A673 (cell line): ENCODE measurements around the gene RAP1GAP. TPM values are rescaled to one million over a fixed set of nuclear protein-coding genes. Genes with fewer than 3 reads are reported as not detected.

Experiments used
- BruUV-seq: library from RNA; stranded (reverse); fragments of 400-500 nt; replicated peaks from 2 replicates; lab custom pipeline; 2021; lab: Mats Ljungman, UMichigan
- CTCF ChIA-PET: fragments of 300-600 bp; sonication (Branson Sonifier 250); formaldehyde crosslinking; loops from one replicate; lab custom pipeline; 2022; ENCODE audit warnings: antibody characterized with exemption; lab: Charles Lee
- POLR2A ChIA-PET: fragments of 300-600 bp; sonication (Branson Sonifier 250); formaldehyde crosslinking; loops from one replicate; lab custom pipeline; 2022; ENCODE audit warnings: antibody characterized with exemption; ENCODE audit not compliant: low non-redundant PET; lab: Charles Lee
- DNase-seq: peaks from one replicate; pipeline ENCODE4 v3.0.0-alpha.2; 2015; ENCODE audit warnings: low spot score
- H3K27ac ChIP-seq: fragments of 200-600 bp; sonication (generic); 2 replicates; pipeline ENCODE4 v1.5.1; 2016; ENCODE audit warnings: mixed run types, low read depth, mild to moderate bottlenecking, mixed read lengths, antibody characterized with exemption, low read length; ENCODE audit not compliant: poor library complexity, severe bottlenecking
- H3K27me3 ChIP-seq: fragments of 200-600 bp; sonication (generic); replicated peaks from 2 replicates; pipeline ENCODE4 v1.6.1; 2017; ENCODE audit warnings: mixed run types, low read depth, mild to moderate bottlenecking, mixed read lengths, antibody characterized with exemption, low read length; ENCODE audit not compliant: insufficient read depth, poor library complexity
- H3K36me3 ChIP-seq: fragments of 200-600 bp; sonication (generic); 2 replicates; pipeline ENCODE4 v1.6.1; 2016; ENCODE audit warnings: mixed run types, mild to moderate bottlenecking, mixed read lengths, antibody characterized with exemption, low read length; ENCODE audit not compliant: insufficient read depth, poor library complexity, severe bottlenecking
- H3K4me1 ChIP-seq: fragments of 200-600 bp; sonication (generic); 2 replicates; pipeline ENCODE4 v1.6.1; 2017; ENCODE audit warnings: mixed run types, mild to moderate bottlenecking, mixed read lengths, antibody characterized with exemption, low read length; ENCODE audit not compliant: insufficient read depth, poor library complexity, severe bottlenecking
- H3K4me3 ChIP-seq: fragments of 200-600 bp; sonication (generic); 2 replicates; pipeline ENCODE4 v1.5.1; 2016; ENCODE audit warnings: low read depth, mixed run types, mild to moderate bottlenecking, mixed read lengths, low read length; ENCODE audit not compliant: poor library complexity, severe bottlenecking
- H3K9me3 ChIP-seq: fragments of 200-600 bp; sonication (generic); 2 replicates; pipeline ENCODE4 v1.6.1; 2016; ENCODE audit warnings: mixed run types, low read depth, mild to moderate bottlenecking, mixed read lengths, antibody characterized with exemption, low read length; ENCODE audit not compliant: poor library complexity, severe bottlenecking
- CTCF ChIP-seq: fragments of 300-800, 200-600 bp; sonication (generic); conservative IDR thresholded peaks from 2 replicates; pipeline ENCODE4 v1.5.1; 2017; ENCODE audit warnings: low read depth, mild to moderate bottlenecking, antibody characterized with exemption, low read length, moderate library complexity, mixed read lengths
- EZH2 ChIP-seq: fragments of 200-600 bp; sonication (generic); IDR thresholded peaks from 2 replicates; pipeline ENCODE4 v1.6.1; 2017; ENCODE audit warnings: borderline replicate concordance, low read depth, mild to moderate bottlenecking, mixed read lengths, antibody characterized with exemption, low read length; ENCODE audit not compliant: poor library complexity, severe bottlenecking
- intact Hi-C: fragments of 100-400 bp; cut with micrococcal nuclease; formaldehyde crosslinking; loops from one replicate; pipeline ENCODE4 v1.10.0; 2022; ENCODE audit not compliant: unreplicated experiment
- total RNA-seq: library from RNA; stranded (reverse); gene quantifications from 2 replicates; pipeline ENCODE4 v1.2.3, GENCODE V29; 2021

The RAP1GAP gene
- total RNA-seq, 1 experiment from 2014 or later, result 37.7 TPM

GRCh38 chr1:21662426-21663247 is 6.5 kb downstream of the RAP1GAP start:
- CTCF ChIA-PET, result interaction anchor here (1.7 kb wide), 1 partner anchor 9 kb away, joined by 3 read pairs; no protein-coding TSS in a partner anchor
- BruUV-seq, result no TSS peak

GRCh38 chr1:21661886-21662285 is 7.3 kb downstream of the RAP1GAP start:
- Histone ChIP-seq H3K9me3 (no peaks in the 10 kb centered on the region), H3K36me3 (no peaks in the 10 kb centered on the region), H3K27ac (no peak overlapping the region), H3K27me3 (no peaks in the 10 kb centered on the region), H3K4me1 (no peaks in the 10 kb centered on the region), H3K4me3 (no peak overlapping the region)
- no TSS peak for BruUV-seq
- intact Hi-C loops, result no loop called here
- no peak for TF ChIP-seq EZH2
- no peak for TF ChIP-seq CTCF
- CTCF ChIA-PET, result interaction anchor here (0.6 kb wide), 1 partner anchor 1308 kb away, joined by 5 read pairs; no protein-coding TSS in a partner anchor
- no peak for DNase-seq
- POLR2A ChIA-PET, result no interaction called here

More at GRCh38 chr1:21662426-21663247, 6.5 kb downstream of the RAP1GAP start:
- H3K36me3 ChIP-seq, result no peaks in the 10 kb centered on the region
- no peak for DNase-seq
- intact Hi-C loops, result no loop called here
- TF ChIP-seq EZH2, result no peak
- TF ChIP-seq CTCF, result no peak
- no peak overlapping the region for H3K4me3 ChIP-seq
- POLR2A ChIA-PET, result no interaction called here
- no peaks in the 10 kb centered on the region for H3K9me3 ChIP-seq
- H3K27me3 ChIP-seq, result no peaks in the 10 kb centered on the region
- H3K4me1 ChIP-seq, result no peaks in the 10 kb centered on the region
- no peak overlapping the region for H3K27ac ChIP-seq

- H3K27me3 ChIP-seq, result no peaks in the 10 kb centered on the region
- H3K4me1 ChIP-seq, result peaks cover 14% of the 10 kb centered on the region
- no peak overlapping the region for H3K27ac ChIP-seq
- DNase-seq, result no peak
- POLR2A ChIA-PET, result no interaction called here
- TF ChIP-seq EZH2, result no peak
- no peak for TF ChIP-seq CTCF
- no TSS peak for BruUV-seq
- no peaks in the 10 kb centered on the region for H3K36me3 ChIP-seq
- CTCF ChIA-PET, result interaction anchor here (0.7 kb wide), 1 partner anchor 141 kb away, joined by 5 read pairs; no protein-coding TSS in a partner anchor
- no peak overlapping the region for H3K4me3 ChIP-seq
- H3K9me3 ChIP-seq, result no peaks in the 10 kb centered on the region
- intact Hi-C loops, result loop anchor here (5.0 to 10.0 kb wide), 4 partner anchors 148 to 757 kb away; no protein-coding TSS in a partner anchor
Observed at GRCh38 chr1:21659924-21660326, 9.2 kb downstream of the RAP1GAP start.
